ENCODE results near the gene ZBTB44. TPM values are rescaled to one million over a fixed set of nuclear protein-coding genes. Genes with fewer than 3 reads are reported as not detected.

Gene ZBTB44
- polyA plus RNA-seq, 2 donors, result 6.7 to 7.2 TPM

GRCh38 chr11:130213143-130213978 lies 101.4 kb downstream of the ZBTB44 start:
- Histone ChIP-seq H3K9me3 (ENCODE audit: control insufficient read depth in 2 of 2, insufficient read depth in 1 of 2, low read depth in 1 of 2, low read length in 1 of 2) (no peaks in the 10 kb centered on the region), H3K36me3 (ENCODE audit: control insufficient read depth in 2 of 2, insufficient read depth in 2 of 2, low read length in 1 of 2) (peaks cover 0 to 28% of the 10 kb centered on the region in 2 donors), H3K27me3 (ENCODE audit: control insufficient read depth in 1 of 2, insufficient read depth in 2 of 2, low read length in 2 of 2) (no peaks in the 10 kb centered on the region), H3K4me1 (ENCODE audit: control insufficient read depth in 2 of 2, insufficient read depth in 2 of 2, low read length in 1 of 2) (no peaks in the 10 kb centered on the region), H3K27ac (ENCODE audit: low read depth in 2 of 2, low read length in 1 of 2) (no peak overlapping the region), H3K4me3 (ENCODE audit: low read depth in 1 of 2, low read length in 2 of 2) (no peak overlapping the region)
- WGBS, 2 donors, result 36 to 38% methylated on average over 28 of the region's 28 CpGs

- 57 to 61% methylated on average over 11 of the region's 11 CpGs for WGBS, 2 donors
- Histone ChIP-seq H3K27ac (ENCODE audit: low read depth in 2 of 2, low read length in 1 of 2) (no peak overlapping the region), H3K4me3 (ENCODE audit: low read depth in 1 of 2, low read length in 2 of 2) (no peak overlapping the region), H3K36me3 (ENCODE audit: control insufficient read depth in 2 of 2, insufficient read depth in 2 of 2, low read length in 1 of 2) (peaks cover 0 to 31% of the 10 kb centered on the region in 2 donors), H3K27me3 (ENCODE audit: control insufficient read depth in 1 of 2, insufficient read depth in 2 of 2, low read length in 2 of 2) (no peaks in the 10 kb centered on the region), H3K9me3 (ENCODE audit: control insufficient read depth in 2 of 2, insufficient read depth in 1 of 2, low read depth in 1 of 2, low read length in 1 of 2) (no peaks in the 10 kb centered on the region), H3K4me1 (ENCODE audit: control insufficient read depth in 2 of 2, insufficient read depth in 2 of 2, low read length in 1 of 2) (no peaks in the 10 kb centered on the region)
Measured at GRCh38 chr11:130212431-130212961, 102.2 kb downstream of the ZBTB44 start.

- no peaks in the 10 kb centered on the region for H3K4me1 ChIP-seq (ENCODE audit: control insufficient read depth in 2 of 2, insufficient read depth in 2 of 2, low read length in 1 of 2)
- H3K4me3 ChIP-seq (ENCODE audit: low read depth in 1 of 2, low read length in 2 of 2), result no peak overlapping the region
- 81 to 87% methylated on average over 19 of the region's 19 CpGs for WGBS, 2 donors
- H3K27ac ChIP-seq (ENCODE audit: low read depth in 2 of 2, low read length in 1 of 2), result no peak overlapping the region
- no peaks in the 10 kb centered on the region for H3K27me3 ChIP-seq (ENCODE audit: control insufficient read depth in 1 of 2, insufficient read depth in 2 of 2, low read length in 2 of 2)
- no peaks in the 10 kb centered on the region for H3K9me3 ChIP-seq (ENCODE audit: control insufficient read depth in 2 of 2, insufficient read depth in 1 of 2, low read depth in 1 of 2, low read length in 1 of 2)
- peaks cover 0 to 31% of the 10 kb centered on the region in 2 donors for H3K36me3 ChIP-seq (ENCODE audit: control insufficient read depth in 2 of 2, insufficient read depth in 2 of 2, low read length in 1 of 2)
Measured at GRCh38 chr11:130211781-130212401, 102.8 kb downstream of the ZBTB44 start.

- 76 to 84% methylated on average over 3 of the region's 3 CpGs for WGBS, 2 donors
- no peaks in the 10 kb centered on the region for H3K9me3 ChIP-seq (ENCODE audit: control insufficient read depth in 2 of 2, insufficient read depth in 1 of 2, low read depth in 1 of 2, low read length in 1 of 2)
- H3K4me1 ChIP-seq (ENCODE audit: control insufficient read depth in 2 of 2, insufficient read depth in 2 of 2, low read length in 1 of 2), result no peaks in the 10 kb centered on the region
- peaks cover 0 to 33% of the 10 kb centered on the region in 2 donors for H3K36me3 ChIP-seq (ENCODE audit: control insufficient read depth in 2 of 2, insufficient read depth in 2 of 2, low read length in 1 of 2)
- H3K4me3 ChIP-seq (ENCODE audit: low read depth in 1 of 2, low read length in 2 of 2), result no peak overlapping the region
- no peak overlapping the region for H3K27ac ChIP-seq (ENCODE audit: low read depth in 2 of 2, low read length in 1 of 2)
- no peaks in the 10 kb centered on the region for H3K27me3 ChIP-seq (ENCODE audit: control insufficient read depth in 1 of 2, insufficient read depth in 2 of 2, low read length in 2 of 2)
Measured at GRCh38 chr11:130211144-130211543, 103.6 kb downstream of the ZBTB44 start.

- Histone ChIP-seq H3K4me3 (ENCODE audit: low read depth in 1 of 2, low read length in 2 of 2) (no peak overlapping the region), H3K36me3 (ENCODE audit: control insufficient read depth in 2 of 2, insufficient read depth in 2 of 2, low read length in 1 of 2) (peaks cover 0 to 33% of the 10 kb centered on the region in 2 donors), H3K27ac (ENCODE audit: low read depth in 2 of 2, low read length in 1 of 2) (no peak overlapping the region), H3K4me1 (ENCODE audit: control insufficient read depth in 2 of 2, insufficient read depth in 2 of 2, low read length in 1 of 2) (no peaks in the 10 kb centered on the region), H3K27me3 (ENCODE audit: control insufficient read depth in 1 of 2, insufficient read depth in 2 of 2, low read length in 2 of 2) (no peaks in the 10 kb centered on the region), H3K9me3 (ENCODE audit: control insufficient read depth in 2 of 2, insufficient read depth in 1 of 2, low read depth in 1 of 2, low read length in 1 of 2) (no peaks in the 10 kb centered on the region)
- 85 to 87% methylated on average over 23 of the region's 23 CpGs for WGBS, 2 donors
Measured at GRCh38 chr11:130209954-130210854, 104.5 kb downstream of the ZBTB44 start.

- H3K27ac ChIP-seq (ENCODE audit: low read depth in 2 of 2, low read length in 1 of 2), result no peak overlapping the region
- H3K36me3 ChIP-seq (ENCODE audit: control insufficient read depth in 2 of 2, insufficient read depth in 2 of 2, low read length in 1 of 2), result peaks cover 0 to 31% of the 10 kb centered on the region in 2 donors
- no peaks in the 10 kb centered on the region for H3K27me3 ChIP-seq (ENCODE audit: control insufficient read depth in 1 of 2, insufficient read depth in 2 of 2, low read length in 2 of 2)
- H3K4me1 ChIP-seq (ENCODE audit: control insufficient read depth in 2 of 2, insufficient read depth in 2 of 2, low read length in 1 of 2), result no peaks in the 10 kb centered on the region
- WGBS, 2 donors, result 87 to 89% methylated on average over 53 of the region's 53 CpGs
- no peak overlapping the region for H3K4me3 ChIP-seq (ENCODE audit: low read depth in 1 of 2, low read length in 2 of 2)
- H3K9me3 ChIP-seq (ENCODE audit: control insufficient read depth in 2 of 2, insufficient read depth in 1 of 2, low read depth in 1 of 2, low read length in 1 of 2), result no peaks in the 10 kb centered on the region
Measured at GRCh38 chr11:130209128-130209932, 105.4 kb downstream of the ZBTB44 start.

- 91 to 92% methylated on average over 45 of the region's 45 CpGs for WGBS, 2 donors
- Histone ChIP-seq H3K4me1 (ENCODE audit: control insufficient read depth in 2 of 2, insufficient read depth in 2 of 2, low read length in 1 of 2) (no peaks in the 10 kb centered on the region), H3K27me3 (ENCODE audit: control insufficient read depth in 1 of 2, insufficient read depth in 2 of 2, low read length in 2 of 2) (no peaks in the 10 kb centered on the region), H3K9me3 (ENCODE audit: control insufficient read depth in 2 of 2, insufficient read depth in 1 of 2, low read depth in 1 of 2, low read length in 1 of 2) (no peaks in the 10 kb centered on the region), H3K4me3 (ENCODE audit: low read depth in 1 of 2, low read length in 2 of 2) (no peak overlapping the region), H3K27ac (ENCODE audit: low read depth in 2 of 2, low read length in 1 of 2) (no peak overlapping the region), H3K36me3 (ENCODE audit: control insufficient read depth in 2 of 2, insufficient read depth in 2 of 2, low read length in 1 of 2) (peaks cover 0 to 26% of the 10 kb centered on the region in 2 donors)
Measured at GRCh38 chr11:130208241-130209127, 106.2 kb downstream of the ZBTB44 start.

GRCh38 chr11:130206141-130206540 lies 108.6 kb downstream of the ZBTB44 start:
- Histone ChIP-seq H3K4me1 (ENCODE audit: control insufficient read depth in 2 of 2, insufficient read depth in 2 of 2, low read length in 1 of 2) (no peaks in the 10 kb centered on the region), H3K27me3 (ENCODE audit: control insufficient read depth in 1 of 2, insufficient read depth in 2 of 2, low read length in 2 of 2) (no peaks in the 10 kb centered on the region), H3K27ac (ENCODE audit: low read depth in 2 of 2, low read length in 1 of 2) (no peak overlapping the region), H3K36me3 (ENCODE audit: control insufficient read depth in 2 of 2, insufficient read depth in 2 of 2, low read length in 1 of 2) (peaks cover 0 to 37% of the 10 kb centered on the region in 2 donors), H3K9me3 (ENCODE audit: control insufficient read depth in 2 of 2, insufficient read depth in 1 of 2, low read depth in 1 of 2, low read length in 1 of 2) (no peaks in the 10 kb centered on the region), H3K4me3 (ENCODE audit: low read depth in 1 of 2, low read length in 2 of 2) (no peak overlapping the region)
- 81 to 89% methylated on average over 22 of the region's 22 CpGs for WGBS, 2 donors
